NCI-H2029 treated with DMSO at 0.1 percent for 48 hours (cell line): ENCODE measurements around the gene SIGLEC8.

Experiments used
- DNase-seq: peaks from one replicate; lab custom pipeline; 2025; lab: John Stamatoyannopoulos, UW

The SIGLEC8 gene

GRCh38 chr19:51402117-51402516 lies 56.1 kb downstream of the SIGLEC8 start:
- DNase-seq = no peak
